Stimulated activated naive CD4-positive, alpha-beta T cell (primary cell): ENCODE data around the gene LMTK3.
"Not testable (repeated sequence)": the region's sequence is repeated elsewhere in the genome, so short reads cannot be mapped to it uniquely, and the experiment has no call there.

Experiments
- DNase-seq, 6 experiments: peaks; one replicate each; lab custom pipeline; 2025; lab: John Stamatoyannopoulos, UW

Gene LMTK3

GRCh38 chr19:48538057-48538456, 26.4 kb upstream of the LMTK3 start:
- not testable (repeated sequence) for DNase-seq

GRCh38 chr19:48537541-48537940, 25.9 kb upstream of the LMTK3 start:
- no peak for DNase-seq

GRCh38 chr19:48533770-48534169, 22.1 kb upstream of the LMTK3 start:
- no peak for DNase-seq

- DNase-seq = no peak
Measured at GRCh38 chr19:48530770-48531169, 19.1 kb upstream of the LMTK3 start.

- no peak for DNase-seq
Measured at GRCh38 chr19:48530066-48530720, 18.6 kb upstream of the LMTK3 start.

- DNase-seq = no peak
Measured at GRCh38 chr19:48529156-48529555, 17.5 kb upstream of the LMTK3 start.

GRCh38 chr19:48524732-48525131, 13.1 kb upstream of the LMTK3 start:
- no peak for DNase-seq

- DNase-seq = no peak
Measured at GRCh38 chr19:48524221-48524620, 12.6 kb upstream of the LMTK3 start.

GRCh38 chr19:48520134-48520533, 8.5 kb upstream of the LMTK3 start:
- no peak for DNase-seq

- DNase-seq = not testable (repeated sequence)
Measured at GRCh38 chr19:48519426-48519825, 7.8 kb upstream of the LMTK3 start.

- no peak for DNase-seq
Measured at GRCh38 chr19:48518207-48518606, 6.6 kb upstream of the LMTK3 start.

GRCh38 chr19:48516536-48516935, 4.9 kb upstream of the LMTK3 start:
- DNase-seq = no peak

- no peak for DNase-seq
Measured at GRCh38 chr19:48514123-48514458, 2.5 kb upstream of the LMTK3 start.

- peak; percentile 55 to 79 (median 74) for DNase-seq
Measured at GRCh38 chr19:48513289-48514122, 1.9 kb upstream of the LMTK3 start.

GRCh38 chr19:48512504-48513288, 1.1 kb upstream of the LMTK3 start:
- DNase-seq = peak in 3 of 6 experiments; percentile 22 to 49 (median 32)

GRCh38 chr19:48511321-48511731, 309 bp downstream of the LMTK3 start:
- peak in 4 of 6 experiments; percentile 24 to 70 (median 56) for DNase-seq

GRCh38 chr19:48510421-48511268, 990 bp downstream of the LMTK3 start:
- peak; percentile 49 to 84 (median 74) for DNase-seq

GRCh38 chr19:48509467-48510194, 2.0 kb downstream of the LMTK3 start:
- no peak for DNase-seq

- DNase-seq = no peak
Measured at GRCh38 chr19:48508729-48509411, 2.8 kb downstream of the LMTK3 start.

- no peak for DNase-seq
Measured at GRCh38 chr19:48507911-48508439, 3.7 kb downstream of the LMTK3 start.
